ENCODE results near the gene ST7. TPM values are rescaled to one million over a fixed set of nuclear protein-coding genes. Genes with fewer than 3 reads are reported as not detected.

Gene ST7
- polyA plus RNA-seq, 1 donor (not counting 4 experiments of a cell fraction or from before 2014, with no cell fraction given): 16.9 TPM

- H3K4me1 ChIP-seq (ENCODE audit: control insufficient read depth, extremely low read depth, insufficient read depth, low read length): peaks cover 11% of the 10 kb centered on the region
- no peaks in the 10 kb centered on the region for H3K9me3 ChIP-seq (ENCODE audit: control insufficient read depth, low read depth, low read length)
- H3K9me1 ChIP-seq (ENCODE audit: control insufficient read depth, extremely low read depth, insufficient read depth, low read length): no peaks in the 10 kb centered on the region
- no peak for FAIRE-seq
- dilution Hi-C loops (cut with MboI; ENCODE audit: extremely low pct_ligation_motif_present, low sequenced_read_pairs): no loop called here
- H3K4me3 ChIP-seq (ENCODE audit: control insufficient read depth in 2 of 3, extremely low read depth in 1 of 3, insufficient read depth in 2 of 3, low read depth in 1 of 3, low read length in 3 of 3): peak overlapping the region; percentile 71 to 91 (median 87)
- H3K79me2 ChIP-seq (ENCODE audit: control insufficient read depth, insufficient read depth, low read length): peaks cover 19% of the 10 kb centered on the region
- H3K27ac ChIP-seq (ENCODE audit: control insufficient read depth, insufficient read depth, low read length): peak overlapping the region; percentile 88
- H4K20me1 ChIP-seq (ENCODE audit: control insufficient read depth, extremely low read depth, insufficient read depth, low read length): no peaks in the 10 kb centered on the region
- H3K36me3 ChIP-seq (ENCODE audit: control insufficient read depth in 2 of 2, extremely low read depth in 1 of 2, insufficient read depth in 2 of 2, low read length in 2 of 2): peaks cover 0 to 4% of the 10 kb centered on the region in 2 experiments
- TF ChIP-seq CTCF (optimal IDR thresholded peaks at IDR 0.05 in 1 of 3, IDR thresholded peaks at IDR 0.05 in 1 of 3, conservative IDR thresholded peaks at IDR 0.05 in 1 of 3; ENCODE audit: extremely low read depth in 1 of 3, insufficient read depth in 2 of 3, low read length in 3 of 3) (no peak), EZH2 (IDR thresholded peaks at IDR 0.05; ENCODE audit: low read length) (no peak)
- peak overlapping the region; percentile 78 for H2AFZ ChIP-seq (ENCODE audit: control insufficient read depth, low read length)
- DNase-seq (ENCODE audit: low read depth, low spot score): no peak
- H3K9ac ChIP-seq (ENCODE audit: control insufficient read depth, extremely low read depth, insufficient read depth, low read length): peak overlapping the region; percentile 93
- H3K4me2 ChIP-seq (ENCODE audit: control insufficient read depth, extremely low read depth, insufficient read depth, low read depth, low read length): peak overlapping the region; percentile 91
- H3K27me3 ChIP-seq (ENCODE audit: control insufficient read depth, extremely low read depth, insufficient read depth, low read length): no peaks in the 10 kb centered on the region
These were observed 871 bp downstream of the ST7 start for GRCh38 chr7:116953906-116954838.

GRCh38 chr7:116955340-116955739 is 2.0 kb downstream of the ST7 start:
- Histone ChIP-seq H3K27ac (ENCODE audit: control insufficient read depth, insufficient read depth, low read length) (peak overlapping the region; percentile 88), H4K20me1 (ENCODE audit: control insufficient read depth, extremely low read depth, insufficient read depth, low read length) (no peaks in the 10 kb centered on the region), H3K27me3 (ENCODE audit: control insufficient read depth, extremely low read depth, insufficient read depth, low read length) (no peaks in the 10 kb centered on the region), H3K9ac (ENCODE audit: control insufficient read depth, extremely low read depth, insufficient read depth, low read length) (peak overlapping the region; percentile 93), H3K4me1 (ENCODE audit: control insufficient read depth, extremely low read depth, insufficient read depth, low read length) (peaks cover 11% of the 10 kb centered on the region), H3K4me3 (ENCODE audit: control insufficient read depth in 2 of 3, extremely low read depth in 1 of 3, insufficient read depth in 2 of 3, low read depth in 1 of 3, low read length in 3 of 3) (peak overlapping the region in 2 of 3 experiments; percentile 87 to 91), H2AFZ (ENCODE audit: control insufficient read depth, low read length) (no peak overlapping the region), H3K4me2 (ENCODE audit: control insufficient read depth, extremely low read depth, insufficient read depth, low read depth, low read length) (peak overlapping the region; percentile 91), H3K36me3 (ENCODE audit: control insufficient read depth in 2 of 2, extremely low read depth in 1 of 2, insufficient read depth in 2 of 2, low read length in 2 of 2) (peaks cover 0 to 4% of the 10 kb centered on the region in 2 experiments), H3K9me1 (ENCODE audit: control insufficient read depth, extremely low read depth, insufficient read depth, low read length) (no peaks in the 10 kb centered on the region), H3K79me2 (ENCODE audit: control insufficient read depth, insufficient read depth, low read length) (peaks cover 22% of the 10 kb centered on the region), H3K9me3 (ENCODE audit: control insufficient read depth, low read depth, low read length) (no peaks in the 10 kb centered on the region)
- dilution Hi-C loops (cut with MboI; ENCODE audit: extremely low pct_ligation_motif_present, low sequenced_read_pairs): no loop called here
- no peak for FAIRE-seq
- DNase-seq (ENCODE audit: low read depth, low spot score): no peak
- no peak for TF ChIP-seq CTCF (optimal IDR thresholded peaks at IDR 0.05 in 1 of 3, IDR thresholded peaks at IDR 0.05 in 1 of 3, conservative IDR thresholded peaks at IDR 0.05 in 1 of 3; ENCODE audit: extremely low read depth in 1 of 3, insufficient read depth in 2 of 3, low read length in 3 of 3)
